Endodermal cell (in vitro differentiated cells): ENCODE results near the gene KLHDC3. TPM values are rescaled to one million over a fixed set of nuclear protein-coding genes. Genes with fewer than 3 reads are reported as not detected.
A peak's percentile ranks its signal among the peaks of the same experiment; 100 is the strongest.

ENCODE experiments used
- DNase-seq: peaks from one replicate; pipeline ENCODE4 v3.0.0-alpha.2; 2017
- H3K27ac ChIP-seq: 2 replicates; pipeline ENCODE4 v1.5.1; 2013; ENCODE audit warnings: mild to moderate bottlenecking, low read depth, low read length, moderate library complexity
- H3K27me3 ChIP-seq: 2 replicates; pipeline ENCODE4 v1.6.1; 2013; ENCODE audit warnings: mild to moderate bottlenecking, low read length, moderate library complexity; ENCODE audit not compliant: insufficient read depth, control insufficient read depth, poor library complexity, severe bottlenecking
- H3K36me3 ChIP-seq: 2 replicates; pipeline ENCODE4 v1.7.0; 2013; ENCODE audit warnings: mild to moderate bottlenecking, low read length, moderate library complexity; ENCODE audit not compliant: control insufficient read depth, insufficient read depth
- H3K4me1 ChIP-seq: one replicate; pipeline ENCODE4 v1.7.0; 2013; ENCODE audit warnings: low read length; ENCODE audit not compliant: control insufficient read depth, insufficient read depth
- H3K4me3 ChIP-seq: 2 replicates; pipeline ENCODE4 v1.5.1; 2013; ENCODE audit warnings: mild to moderate bottlenecking, low read length, moderate library complexity
- H3K9ac ChIP-seq: 2 replicates; pipeline ENCODE4 v1.6.1; 2013; ENCODE audit warnings: mild to moderate bottlenecking, low read length, moderate library complexity; ENCODE audit not compliant: poor library complexity, severe bottlenecking; ENCODE audit errors: extremely low read depth
- H3K9me3 ChIP-seq: 2 replicates; pipeline ENCODE4 v1.6.1; 2013; ENCODE audit warnings: mild to moderate bottlenecking, low read length, moderate library complexity; ENCODE audit not compliant: control insufficient read depth
- H3K27ac Mint-ChIP-seq: 2 replicates; pipeline ENCODE4 v1.8.0; 2020; ENCODE audit warnings: mixed read lengths
- H3K27me3 Mint-ChIP-seq: 2 replicates; pipeline ENCODE4 v1.8.0; 2021; ENCODE audit warnings: mild to moderate bottlenecking, mixed read lengths; ENCODE audit not compliant: insufficient read depth
- H3K36me3 Mint-ChIP-seq: 2 replicates; pipeline ENCODE4 v1.8.0; 2020; ENCODE audit warnings: low read depth, mixed read lengths
- H3K4me1 Mint-ChIP-seq: 2 replicates; pipeline ENCODE4 v1.8.0; 2020; ENCODE audit warnings: mixed read lengths
- H3K4me3 Mint-ChIP-seq: 2 replicates; pipeline ENCODE4 v1.8.0; 2020; ENCODE audit warnings: mild to moderate bottlenecking, moderate library complexity, mixed read lengths
- H3K9me3 Mint-ChIP-seq: 2 replicates; pipeline ENCODE4 v1.8.0; 2020; ENCODE audit warnings: mild to moderate bottlenecking, mixed read lengths
- CTCF ChIP-seq: fragments of 200-600 bp; sonication (generic); conservative IDR thresholded peaks from 2 replicates; pipeline ENCODE4 v1.5.0; 2021; ENCODE audit warnings: antibody characterized with exemption, mild to moderate bottlenecking
- WGBS, 2 experiments: methylation state at CpG; one replicate each; pipeline versions ENCODE4 v1.1.5 to v1.1.7; 2013; ENCODE audit warnings: missing lambda C conversion rate in 2 of 2, mixed read lengths in 1 of 2; ENCODE audit not compliant: insufficient coverage in 1 of 2, insufficient read length in 1 of 2; 5-methylcytosine and 5-hydroxymethylcytosine counted together
- total RNA-seq, 2 donors: library from RNA; stranded (reverse); fragmentation: NEBNext Ultra II Directional in 1 of 2; extraction: Animal tissue kit (Norgen Biotek cat#: 25700) in 1 of 2; gene quantifications; 2 replicates in 1 of 2; 3 replicates in 1 of 2; pipeline ENCODE4 v1.2.1, GENCODE V29; 2021

The KLHDC3 gene
- total RNA-seq, 2 donors from 2014 or later, result 124 to 135 TPM

DNA sequence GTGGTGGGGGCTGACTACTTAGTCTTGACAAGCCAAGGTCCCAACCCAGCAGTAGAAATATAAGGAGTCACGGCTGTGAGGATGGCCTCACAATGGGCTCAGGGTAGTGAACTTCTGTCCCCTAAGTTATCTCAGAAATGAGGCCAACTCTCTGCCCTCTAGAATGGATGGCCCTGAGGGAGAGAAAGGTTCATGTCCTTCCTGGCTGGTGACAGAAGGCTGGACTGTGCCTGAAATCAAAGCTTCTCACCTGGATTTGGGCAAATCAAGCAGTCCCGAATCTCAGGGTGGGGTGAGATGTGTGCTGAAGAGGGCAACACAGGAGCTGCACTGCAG lies 20.1 kb downstream of the KLHDC3 start:
- H3K4me1 ChIP-seq, result no peaks in the 10 kb centered on the region
- Mint-ChIP-seq H3K4me1 (no peaks in the 10 kb centered on the region), H3K27me3 (no peaks in the 10 kb centered on the region), H3K27ac (no peak overlapping the region), H3K9me3 (no peaks in the 10 kb centered on the region), H3K4me3 (no peak overlapping the region), H3K36me3 (peaks cover 84% of the 10 kb centered on the region)
- 92 to 94% methylated on average over 1 to 2 of the region's 2 CpGs for WGBS, 2 experiments
- peaks cover 71% of the 10 kb centered on the region for H3K36me3 ChIP-seq
- no peak overlapping the region for H3K4me3 ChIP-seq
- H3K27me3 ChIP-seq, result no peaks in the 10 kb centered on the region
- no peak for TF ChIP-seq CTCF
- H3K27ac ChIP-seq, result no peak overlapping the region
- no peak for DNase-seq
- no peak overlapping the region for H3K9ac ChIP-seq
- H3K9me3 ChIP-seq, result no peaks in the 10 kb centered on the region

- WGBS, 2 experiments, result 78 to 87% methylated on average over 4 of the region's 4 CpGs
- H3K4me1 Mint-ChIP-seq, result no peaks in the 10 kb centered on the region
- no peak overlapping the region for H3K4me3 Mint-ChIP-seq
- no peak for DNase-seq
- Histone ChIP-seq H3K36me3 (peaks cover 66% of the 10 kb centered on the region), H3K4me3 (no peak overlapping the region), H3K27ac (peak overlapping the region; percentile 41), H3K9ac (no peak overlapping the region), H3K9me3 (no peaks in the 10 kb centered on the region), H3K4me1 (no peaks in the 10 kb centered on the region), H3K27me3 (no peaks in the 10 kb centered on the region)
- no peaks in the 10 kb centered on the region for H3K9me3 Mint-ChIP-seq
- H3K27ac Mint-ChIP-seq, result no peak overlapping the region
- no peak for TF ChIP-seq CTCF
- no peaks in the 10 kb centered on the region for H3K27me3 Mint-ChIP-seq
- peaks cover 81% of the 10 kb centered on the region for H3K36me3 Mint-ChIP-seq
Measured at GRCh38 chr6:43035495-43036194, 21.6 kb downstream of the KLHDC3 start.

DNA sequence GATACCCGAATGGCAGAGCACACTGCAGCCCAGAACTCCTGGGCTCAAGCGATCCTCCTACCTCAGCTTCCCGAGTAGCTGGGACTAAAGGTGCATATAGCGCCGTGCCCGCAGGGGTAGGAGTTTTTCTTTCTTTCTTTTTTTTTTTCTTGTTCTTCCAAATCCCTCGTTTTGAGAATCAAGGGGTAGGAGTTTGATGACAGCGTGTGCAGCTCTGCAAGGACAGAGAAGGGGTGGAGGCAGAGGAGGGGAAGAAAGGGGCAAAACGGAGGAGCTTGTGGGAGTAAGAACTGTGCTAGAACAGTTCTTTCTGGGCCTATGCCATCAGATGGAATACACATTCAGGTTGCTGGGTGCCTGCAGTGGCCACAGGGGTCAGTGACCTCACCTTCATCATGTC lies 22.7 kb downstream of the KLHDC3 start:
- TF ChIP-seq CTCF, result no peak
- H3K9me3 Mint-ChIP-seq, result no peaks in the 10 kb centered on the region
- WGBS, 2 experiments, result 90% methylated on average over 3 to 9 of the region's 9 CpGs
- Histone ChIP-seq H3K9ac (no peak overlapping the region), H3K4me1 (no peaks in the 10 kb centered on the region), H3K27me3 (no peaks in the 10 kb centered on the region), H3K27ac (no peak overlapping the region), H3K4me3 (no peak overlapping the region), H3K36me3 (peaks cover 71% of the 10 kb centered on the region), H3K9me3 (no peaks in the 10 kb centered on the region)
- peaks cover 79% of the 10 kb centered on the region for H3K36me3 Mint-ChIP-seq
- no peak for DNase-seq
- H3K27ac Mint-ChIP-seq, result no peak overlapping the region
- H3K4me1 Mint-ChIP-seq, result no peaks in the 10 kb centered on the region
- H3K27me3 Mint-ChIP-seq, result no peaks in the 10 kb centered on the region
- H3K4me3 Mint-ChIP-seq, result no peak overlapping the region
